ENCODE data around the gene SPTBN1. TPM values are rescaled to one million over a fixed set of nuclear protein-coding genes. Genes with fewer than 3 reads are reported as not detected.

SPTBN1 gene
- total and polyA plus RNA-seq, 9 of the 15 experiments (the other 6 are each of a cell fraction or from before 2014, with no cell fraction given), result 8.9 to 66.8 (median 31.4) TPM

GRCh38 chr2:54599914-54600313 lies 143.8 kb downstream of the SPTBN1 start (continued):
- TF ChIP-seq SOX6 (IDR thresholded peaks at IDR 0.05) (peak; percentile 67), CREB1 (IDR thresholded peaks at IDR 0.05) (peak; percentile 23; the same call in 1 of the 2 replicates), CREB1 (CRISPR knock-in tag; IDR thresholded peaks at IDR 0.05) (no peak), STAT5A (IDR thresholded peaks at IDR 0.05; ENCODE audit: borderline replicate concordance, low read length) (peak; percentile 49), TAF7 (tag; IDR thresholded peaks at IDR 0.05) (no peak), ZBTB7A (IDR thresholded peaks at IDR 0.05; ENCODE audit: borderline replicate concordance, control insufficient read depth, low read depth, low read length) (0 out of 2 replicates have a peak, but pooled peaks have one; percentile 38), MEF2A (IDR thresholded peaks at IDR 0.05; ENCODE audit: control insufficient read depth, low read depth, low read length) (0 out of 2 replicates have a peak, but pooled peaks have one; percentile 23), ZNF639 (CRISPR knock-in tag; conservative IDR thresholded peaks at IDR 0.05 in 1 of 2, IDR thresholded peaks at IDR 0.05 in 1 of 2) (no peak), ID3 (CRISPR knock-in tag; IDR thresholded peaks at IDR 0.05) (no peak), ID3 (tag; IDR thresholded peaks at IDR 0.05) (0 out of 2 replicates have a peak, but pooled peaks have one; percentile 34), ETV6 (IDR thresholded peaks at IDR 0.05; ENCODE audit: borderline replicate concordance in 1 of 2, low read depth in 2 of 2, low read length in 1 of 2) (peak in 1 of 2 experiments; percentile 43; a peak in 1 of 4 replicates), ETV6 (CRISPR knock-in tag; IDR thresholded peaks at IDR 0.05; ENCODE audit: borderline replicate concordance) (no peak), ASH1L (IDR thresholded peaks at IDR 0.05; ENCODE audit: borderline replicate concordance, low read depth, partially characterized antibody) (no peak), NR2C2 (CRISPR knock-in tag; IDR thresholded peaks at IDR 0.05) (no peak), NR2C2 (tag; IDR thresholded peaks at IDR 0.05) (peak; percentile 63; the same call in 1 of the 2 replicates), JUND (IDR thresholded peaks at IDR 0.05; ENCODE audit: borderline replicate concordance, low read depth, low read length) (no peak; the same call in 1 of the 2 replicates), JUND (tag; IDR thresholded peaks at IDR 0.05; ENCODE audit: borderline replicate concordance, low read depth, low read length) (peak; percentile 33; the same call in 1 of the 3 replicates)
- TF ChIP-seq, protein P1, sequence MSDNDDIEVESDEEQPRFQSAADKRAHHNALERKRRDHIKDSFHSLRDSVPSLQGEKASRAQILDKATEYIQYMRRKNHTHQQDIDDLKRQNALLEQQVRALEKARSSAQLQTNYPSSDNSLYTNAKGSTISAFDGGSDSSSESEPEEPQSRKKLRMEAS (CRISPR knock-in tag; IDR thresholded peaks at IDR 0.05), result peak; percentile 67
- TF ChIP-seq, protein P2, sequence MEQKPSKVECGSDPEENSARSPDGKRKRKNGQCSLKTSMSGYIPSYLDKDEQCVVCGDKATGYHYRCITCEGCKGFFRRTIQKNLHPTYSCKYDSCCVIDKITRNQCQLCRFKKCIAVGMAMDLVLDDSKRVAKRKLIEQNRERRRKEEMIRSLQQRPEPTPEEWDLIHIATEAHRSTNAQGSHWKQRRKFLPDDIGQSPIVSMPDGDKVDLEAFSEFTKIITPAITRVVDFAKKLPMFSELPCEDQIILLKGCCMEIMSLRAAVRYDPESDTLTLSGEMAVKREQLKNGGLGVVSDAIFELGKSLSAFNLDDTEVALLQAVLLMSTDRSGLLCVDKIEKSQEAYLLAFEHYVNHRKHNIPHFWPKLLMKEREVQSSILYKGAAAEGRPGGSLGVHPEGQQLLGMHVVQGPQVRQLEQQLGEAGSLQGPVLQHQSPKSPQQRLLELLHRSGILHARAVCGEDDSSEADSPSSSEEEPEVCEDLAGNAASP (IDR thresholded peaks at IDR 0.05), result no peak

All from K562 (cell line).